ENCODE results near the gene CTLA4. TPM values are rescaled to one million over a fixed set of nuclear protein-coding genes. Genes with fewer than 3 reads are reported as not detected.
"Not testable (repeated sequence)": the region's sequence is repeated elsewhere in the genome, so short reads cannot be mapped to it uniquely, and the experiment has no call there.

Gene CTLA4
- total RNA-seq, 1 experiment from 2014 or later, result not detected

- H3K4me3 Mint-ChIP-seq (ENCODE audit: unreplicated experiment), result no peak overlapping the region
- ChIA-PET CTCF (interaction anchor here (0.7 to 1.1 kb wide), 3 partner anchors 18 to 32 kb away, joined by 3 to 6 read pairs (median 3); no protein-coding TSS in a partner anchor), POLR2A (no interaction called here)
- no peaks in the 10 kb centered on the region for H3K36me3 Mint-ChIP-seq (ENCODE audit: insufficient read depth, unreplicated experiment)
- no peak for TF ChIP-seq CTCF (IDR thresholded peaks at IDR 0.05; ENCODE audit: unreplicated experiment)
- H3K27ac Mint-ChIP-seq (ENCODE audit: low read depth, unreplicated experiment), result no peak overlapping the region
- intact Hi-C loops (cut with micrococcal nuclease), result no loop called here
- no peaks in the 10 kb centered on the region for H3K4me1 Mint-ChIP-seq (ENCODE audit: insufficient read depth, unreplicated experiment)
- no TSS peak for BruUV-seq (replicated peaks)
- peaks cover 33% of the 10 kb centered on the region for H3K27me3 Mint-ChIP-seq (ENCODE audit: insufficient read depth, unreplicated experiment)
- DNase-seq (ENCODE audit: unreplicated experiment), result no peak
- no peaks in the 10 kb centered on the region for H3K9me3 Mint-ChIP-seq (ENCODE audit: unreplicated experiment)
Observed at GRCh38 chr2:203875471-203875870, 7.9 kb downstream of the CTLA4 start.

GRCh38 chr2:203876328-203876727 is 8.8 kb downstream of the CTLA4 start:
- H3K9me3 Mint-ChIP-seq (ENCODE audit: unreplicated experiment), result no peaks in the 10 kb centered on the region
- ChIA-PET CTCF (interaction anchor here (0.7 kb wide), 2 partner anchors 18 to 1011 kb away, joined by 3 read pairs; no protein-coding TSS in a partner anchor), POLR2A (interaction anchor here (1.7 kb wide), 1 partner anchor 9 kb away, joined by 4 read pairs; the partner anchor contains the start of gene CTLA4)
- DNase-seq (ENCODE audit: unreplicated experiment), result no peak
- no peaks in the 10 kb centered on the region for H3K4me1 Mint-ChIP-seq (ENCODE audit: insufficient read depth, unreplicated experiment)
- H3K27me3 Mint-ChIP-seq (ENCODE audit: insufficient read depth, unreplicated experiment), result peaks cover 28% of the 10 kb centered on the region
- no peaks in the 10 kb centered on the region for H3K36me3 Mint-ChIP-seq (ENCODE audit: insufficient read depth, unreplicated experiment)
- no peak overlapping the region for H3K4me3 Mint-ChIP-seq (ENCODE audit: unreplicated experiment)
- TF ChIP-seq CTCF (IDR thresholded peaks at IDR 0.05; ENCODE audit: unreplicated experiment), result no peak
- H3K27ac Mint-ChIP-seq (ENCODE audit: low read depth, unreplicated experiment), result no peak overlapping the region
- no TSS peak for BruUV-seq (replicated peaks)
- intact Hi-C loops (cut with micrococcal nuclease), result no loop called here

GRCh38 chr2:203878063-203878462 is 10.5 kb downstream of the CTLA4 start:
- CTCF ChIA-PET, result interaction anchor here (0.8 kb wide), 1 partner anchor 13 kb away, joined by 3 read pairs; no protein-coding TSS in a partner anchor

GRCh38 chr2:203880557-203881125 is 13.1 kb downstream of the CTLA4 start:
- Mint-ChIP-seq H3K36me3 (ENCODE audit: insufficient read depth, unreplicated experiment) (no peaks in the 10 kb centered on the region), H3K4me1 (ENCODE audit: insufficient read depth, unreplicated experiment) (no peaks in the 10 kb centered on the region), H3K27me3 (ENCODE audit: insufficient read depth, unreplicated experiment) (peaks cover 11% of the 10 kb centered on the region), H3K27ac (ENCODE audit: low read depth, unreplicated experiment) (no peak overlapping the region), H3K4me3 (ENCODE audit: unreplicated experiment) (no peak overlapping the region), H3K9me3 (ENCODE audit: unreplicated experiment) (no peaks in the 10 kb centered on the region)
- no TSS peak for BruUV-seq (replicated peaks)
- no peak for TF ChIP-seq CTCF (IDR thresholded peaks at IDR 0.05; ENCODE audit: unreplicated experiment)
- CTCF ChIA-PET, result no interaction called here
- intact Hi-C loops (cut with micrococcal nuclease), result no loop called here
- no peak for DNase-seq (ENCODE audit: unreplicated experiment)
- POLR2A ChIA-PET, result no interaction called here

More at GRCh38 chr2:203878063-203878462, 10.5 kb downstream of the CTLA4 start:
- no peak overlapping the region for H3K27ac Mint-ChIP-seq (ENCODE audit: low read depth, unreplicated experiment)
- no peak for DNase-seq (ENCODE audit: unreplicated experiment)
- H3K27me3 Mint-ChIP-seq (ENCODE audit: insufficient read depth, unreplicated experiment), result peaks cover 11% of the 10 kb centered on the region
- BruUV-seq (replicated peaks), result no TSS peak
- H3K4me3 Mint-ChIP-seq (ENCODE audit: unreplicated experiment), result no peak overlapping the region
- POLR2A ChIA-PET, result interaction anchor here (0.6 kb wide), 1 partner anchor 733 kb away, joined by 3 read pairs; no protein-coding TSS in a partner anchor
- intact Hi-C loops (cut with micrococcal nuclease), result no loop called here
- TF ChIP-seq CTCF (IDR thresholded peaks at IDR 0.05; ENCODE audit: unreplicated experiment), result no peak
- H3K4me1 Mint-ChIP-seq (ENCODE audit: insufficient read depth, unreplicated experiment), result no peaks in the 10 kb centered on the region
- no peaks in the 10 kb centered on the region for H3K36me3 Mint-ChIP-seq (ENCODE audit: insufficient read depth, unreplicated experiment)
- no peaks in the 10 kb centered on the region for H3K9me3 Mint-ChIP-seq (ENCODE audit: unreplicated experiment)

GRCh38 chr2:203881185-203881584 is 13.6 kb downstream of the CTLA4 start:
- POLR2A ChIA-PET; intact Hi-C loops (cut with micrococcal nuclease); H3K27ac Mint-ChIP-seq (ENCODE audit: low read depth, unreplicated experiment); BruUV-seq (replicated peaks); H3K9me3 Mint-ChIP-seq (ENCODE audit: unreplicated experiment); H3K4me3 Mint-ChIP-seq (ENCODE audit: unreplicated experiment); DNase-seq (ENCODE audit: unreplicated experiment); CTCF ChIA-PET; H3K36me3 Mint-ChIP-seq (ENCODE audit: insufficient read depth, unreplicated experiment); H3K4me1 Mint-ChIP-seq (ENCODE audit: insufficient read depth, unreplicated experiment): not testable (repeated sequence)
- peaks cover 11% of the 10 kb centered on the region for H3K27me3 Mint-ChIP-seq (ENCODE audit: insufficient read depth, unreplicated experiment)

All from MCF 10A (cell line).